ENCODE data around the gene SSC4D. TPM values are rescaled to one million over a fixed set of nuclear protein-coding genes. Genes with fewer than 3 reads are reported as not detected.
"Not testable (repeated sequence)": the region's sequence is repeated elsewhere in the genome, so short reads cannot be mapped to it uniquely, and the experiment has no call there.

SSC4D gene
- total and polyA plus RNA-seq, 11 donors = 0.23 to 1.6 (median 0.72) TPM

GRCh38 chr7:76371396-76371795 is 38.1 kb downstream of the SSC4D start:
- DNase-seq (no peak), ATAC-seq (no peak)
- WGBS, 4 donors = 86 to 96% (median 96%) methylated on average over 3 of the region's 3 CpGs
- Histone ChIP-seq H3K9me3 (no peaks in the 10 kb centered on the region), H3K27me3 (no peaks in the 10 kb centered on the region), H3K27ac (no peak overlapping the region), H3K4me3 (no peak overlapping the region), H3K36me3 (no peaks in the 10 kb centered on the region), H3K4me1 (peaks cover 0 to 6% (median under 1%) of the 10 kb centered on the region in 12 donors)
- intact Hi-C loops (cut with DNase I) = no loop called here
- TF ChIP-seq POLR2A (IDR thresholded peaks at IDR 0.05) (no peak), CTCF (IDR thresholded peaks at IDR 0.05) (no peak)

- no peak for ATAC-seq
- intact Hi-C loops (cut with DNase I) = no loop called here
- WGBS, 4 donors = 72 to 83% (median 81%) methylated on average over 2 to 6 of the region's 6 CpGs
Measured at GRCh38 chr7:76369018-76369417, 40.5 kb downstream of the SSC4D start.

GRCh38 chr7:76368190-76368589 is 41.3 kb downstream of the SSC4D start:
- TF ChIP-seq CTCF (IDR thresholded peaks at IDR 0.05) (no peak), POLR2A (IDR thresholded peaks at IDR 0.05) (no peak)
- Histone ChIP-seq H3K4me1 (peaks cover 0 to 34% (median 26%) of the 10 kb centered on the region in 12 donors), H3K27me3 (no peaks in the 10 kb centered on the region), H3K9me3 (no peaks in the 10 kb centered on the region), H3K4me3 (no peak overlapping the region), H3K36me3 (no peaks in the 10 kb centered on the region), H3K27ac (no peak overlapping the region)
- no peak for ATAC-seq
- intact Hi-C loops (cut with DNase I) = no loop called here
- 93 to 96% (median 95%) methylated on average over 8 of the region's 8 CpGs for WGBS, 4 donors
- DNase-seq = peak in 1 of 5 donors; percentile 7

More at GRCh38 chr7:76369018-76369417, 40.5 kb downstream of the SSC4D start:
- DNase-seq = peak in 2 of 5 donors; percentile 11 to 28
- no peak overlapping the region for H3K27ac ChIP-seq
- H3K9me3 ChIP-seq = no peaks in the 10 kb centered on the region
- no peak for TF ChIP-seq CTCF (IDR thresholded peaks at IDR 0.05)
- no peak for TF ChIP-seq POLR2A (IDR thresholded peaks at IDR 0.05)
- no peaks in the 10 kb centered on the region for H3K27me3 ChIP-seq
- H3K36me3 ChIP-seq = no peaks in the 10 kb centered on the region
- no peak overlapping the region for H3K4me3 ChIP-seq
- peaks cover 0 to 30% (median 23%) of the 10 kb centered on the region in 12 donors for H3K4me1 ChIP-seq

GRCh38 chr7:76364198-76364584 is 45.3 kb downstream of the SSC4D start:
- ATAC-seq (peak in 1 of 4 donors; percentile 3), DNase-seq (peak in 4 of 5 donors; percentile 29 to 49 (median 42))
- no peaks in the 10 kb centered on the region for H3K9me3 ChIP-seq
- peak overlapping the region; percentile 55 to 92 (median 84) for H3K27ac ChIP-seq
- H3K36me3 ChIP-seq = no peaks in the 10 kb centered on the region
- WGBS, 4 donors = 39 to 59% (median 48%) methylated on average over 4 of the region's 4 CpGs
- intact Hi-C loops (cut with DNase I) = loop anchor here in 1 of 10 donors (5.0 kb wide), 1 partner anchor 47 kb away; no protein-coding TSS in a partner anchor
- no peak for TF ChIP-seq CTCF (IDR thresholded peaks at IDR 0.05)
- TF ChIP-seq POLR2A (IDR thresholded peaks at IDR 0.05) = no peak
- H3K4me3 ChIP-seq = peak overlapping the region in 6 of 12 donors; percentile 2 to 33 (median 15)
- H3K27me3 ChIP-seq = no peaks in the 10 kb centered on the region
- peaks cover 0 to 45% (median 32%) of the 10 kb centered on the region in 12 donors for H3K4me1 ChIP-seq

- DNase-seq, H3K9me3 ChIP-seq, H3K36me3 ChIP-seq, ATAC-seq, H3K27me3 ChIP-seq: not testable (repeated sequence)
- intact Hi-C loops (cut with DNase I) = loop anchor here in 1 of 10 donors (5.0 kb wide), 1 partner anchor 46 kb away; no protein-coding TSS in a partner anchor
- Histone ChIP-seq H3K27ac (peak overlapping the region; percentile 55 to 92 (median 84)), H3K4me3 (peak overlapping the region in 5 of 12 donors; percentile 9 to 33 (median 18)), H3K4me1 (peaks cover 0 to 45% (median 32%) of the 10 kb centered on the region in 12 donors)
- WGBS, 4 donors = 77 to 86% (median 81%) methylated on average over 3 of the region's 3 CpGs
Measured at GRCh38 chr7:76363754-76364153, 45.7 kb downstream of the SSC4D start.
